EL (cell line): ENCODE data around the gene ARHGAP28.

Experiments
- DNase-seq: peaks from one replicate; pipeline ENCODE4 v3.0.0-alpha.2; 2016

ARHGAP28 gene, protein sequence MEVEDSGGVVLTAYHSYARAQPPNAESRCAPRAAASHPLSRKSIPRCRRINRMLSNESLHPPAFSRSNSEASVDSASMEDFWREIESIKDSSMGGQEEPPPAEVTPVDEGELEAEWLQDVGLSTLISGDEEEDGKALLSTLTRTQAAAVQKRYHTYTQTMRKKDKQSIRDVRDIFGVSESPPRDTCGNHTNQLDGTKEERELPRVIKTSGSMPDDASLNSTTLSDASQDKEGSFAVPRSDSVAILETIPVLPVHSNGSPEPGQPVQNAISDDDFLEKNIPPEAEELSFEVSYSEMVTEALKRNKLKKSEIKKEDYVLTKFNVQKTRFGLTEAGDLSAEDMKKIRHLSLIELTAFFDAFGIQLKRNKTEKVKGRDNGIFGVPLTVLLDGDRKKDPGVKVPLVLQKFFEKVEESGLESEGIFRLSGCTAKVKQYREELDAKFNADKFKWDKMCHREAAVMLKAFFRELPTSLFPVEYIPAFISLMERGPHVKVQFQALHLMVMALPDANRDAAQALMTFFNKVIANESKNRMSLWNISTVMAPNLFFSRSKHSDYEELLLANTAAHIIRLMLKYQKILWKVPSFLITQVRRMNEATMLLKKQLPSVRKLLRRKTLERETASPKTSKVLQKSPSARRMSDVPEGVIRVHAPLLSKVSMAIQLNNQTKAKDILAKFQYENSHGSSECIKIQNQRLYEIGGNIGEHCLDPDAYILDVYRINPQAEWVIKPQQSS

DNA sequence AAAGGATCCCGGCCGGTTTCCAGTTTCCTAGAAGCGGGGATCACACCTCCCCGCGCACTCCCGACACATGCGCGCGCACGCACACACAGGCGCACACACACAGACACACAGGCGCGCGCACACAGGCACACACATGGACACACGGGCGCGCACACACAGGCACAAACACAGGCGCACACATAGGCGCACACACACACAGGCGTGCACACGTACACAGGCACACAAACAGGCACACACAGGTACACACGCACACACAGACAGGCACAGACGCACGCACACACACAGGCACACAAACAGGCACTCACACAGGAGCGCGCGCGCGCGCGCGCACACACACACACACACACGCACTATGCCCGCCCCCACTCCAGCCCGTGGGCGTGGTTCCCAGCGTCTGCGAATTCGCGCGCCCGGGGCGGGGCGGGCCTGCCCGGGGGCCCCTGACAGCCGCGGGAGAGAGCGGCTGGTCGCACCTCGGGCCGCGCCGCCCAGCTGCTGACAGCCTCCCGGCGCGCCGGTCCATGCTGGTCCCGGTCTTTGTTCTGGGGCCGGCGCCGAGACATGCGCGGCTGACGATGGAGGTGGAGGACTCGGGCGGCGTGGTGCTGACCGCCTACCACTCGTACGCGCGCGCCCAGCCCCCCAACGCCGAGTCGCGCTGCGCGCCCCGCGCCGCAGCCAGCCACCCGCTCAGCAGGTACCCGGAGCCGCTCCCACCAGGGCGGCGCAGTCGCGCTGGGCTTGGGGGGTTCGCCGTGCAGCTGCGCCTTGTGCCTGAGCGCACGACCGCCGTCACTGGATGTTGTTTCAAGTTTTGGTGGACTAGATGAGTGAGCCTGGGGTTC lies at the start of gene ARHGAP28:
TSS of gene ARHGAP28 (plus strand) at position 470 of the 845 bp plus-strand sequence. CDS start at position 576, 106 bp downstream.
- peak; percentile 92 for DNase-seq

DNA sequence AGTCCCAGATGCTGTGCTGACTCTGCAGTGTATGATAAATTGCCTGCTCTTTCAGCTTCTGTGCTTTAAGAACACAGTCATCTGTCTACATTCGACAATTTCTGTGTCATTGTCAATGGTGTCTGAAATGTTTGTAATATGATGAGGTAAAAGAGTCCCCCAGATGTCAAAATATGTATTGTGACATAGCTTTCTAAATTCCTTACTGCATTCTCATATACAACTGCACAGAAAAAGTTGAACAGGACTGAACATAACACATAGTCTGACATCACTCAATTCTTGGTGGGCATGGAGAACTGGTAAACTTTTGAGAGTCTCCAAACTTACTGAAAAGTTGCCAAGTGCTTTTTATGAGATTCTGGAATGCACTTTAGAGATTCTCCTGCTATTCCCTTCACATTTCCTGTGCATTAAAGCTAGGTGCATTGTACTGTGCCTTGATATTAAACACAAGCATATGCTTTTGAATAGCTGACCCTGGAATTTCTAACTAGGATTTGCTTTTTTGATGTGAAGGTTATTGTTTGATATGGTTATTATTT lies 48.1 kb upstream of the ARHGAP28 start:
- DNase-seq = peak; percentile 9

DNA sequence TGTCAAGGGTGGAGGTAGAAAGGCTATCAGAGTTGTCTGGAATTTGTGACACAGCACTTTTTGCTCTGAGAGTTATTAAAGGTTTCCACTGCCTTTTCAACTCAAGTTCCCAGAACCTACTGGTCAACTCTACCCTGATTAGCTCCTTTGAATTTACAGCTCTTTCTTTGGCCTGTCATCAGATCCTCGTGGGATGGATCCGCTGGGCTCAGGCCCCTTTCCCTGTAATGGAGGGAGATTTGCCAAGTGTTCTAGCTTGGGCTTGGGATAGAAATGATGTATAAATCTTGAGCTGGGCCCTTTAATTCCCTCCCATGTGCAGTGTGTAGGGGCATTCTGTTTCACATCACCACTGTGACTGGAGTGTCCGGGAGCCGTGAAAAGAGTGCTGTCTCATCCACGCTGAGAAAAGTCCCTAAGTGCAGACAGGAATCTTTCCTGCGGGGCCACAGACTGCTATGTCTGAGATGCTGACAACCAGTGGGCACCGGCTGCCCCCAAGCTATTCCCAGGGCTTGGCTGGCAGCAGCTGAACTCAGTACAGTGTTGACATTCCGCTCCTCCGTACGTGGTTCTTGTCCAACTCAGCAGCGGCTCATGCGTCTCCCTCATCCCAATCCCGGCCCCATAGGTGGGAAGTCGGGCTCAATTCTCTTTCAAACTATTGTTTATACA lies 46.9 kb upstream of the ARHGAP28 start:
- DNase-seq = no peak

DNA sequence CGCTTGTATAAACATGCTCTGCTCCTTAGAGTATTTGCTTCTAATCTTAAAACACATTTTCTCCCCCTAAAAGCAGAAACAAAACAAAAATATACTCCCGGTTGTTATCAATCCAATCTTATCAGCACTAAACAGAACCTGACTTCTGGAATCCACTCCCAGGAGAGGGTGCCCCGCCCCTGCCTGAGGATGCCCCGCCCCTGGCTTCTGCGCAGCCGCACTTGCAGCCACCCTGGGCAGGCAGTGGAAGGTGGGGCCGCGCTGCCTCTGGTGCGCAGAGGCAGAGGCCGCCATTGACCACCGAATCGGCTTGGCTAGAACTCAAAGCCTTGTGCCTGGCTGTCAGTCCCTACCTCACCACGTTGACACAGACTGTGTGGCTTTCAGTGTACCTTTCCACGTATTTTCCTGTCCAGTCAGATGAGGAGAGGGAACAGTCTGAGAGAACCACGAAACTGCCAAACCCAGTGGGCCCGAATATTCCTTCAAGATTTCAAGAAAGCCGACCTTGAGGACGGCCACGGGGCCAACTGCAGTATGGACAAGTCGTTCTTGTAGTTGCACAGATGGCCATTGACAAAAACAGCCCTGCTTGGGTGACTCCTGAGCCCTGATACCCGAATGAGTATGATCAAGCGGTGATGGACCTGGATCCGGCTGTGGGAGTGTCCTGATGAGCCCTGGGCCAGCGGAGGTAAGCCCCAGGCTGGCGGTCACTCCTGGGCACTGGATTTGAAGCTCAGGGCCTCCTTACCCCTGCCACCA lies 46.2 kb upstream of the ARHGAP28 start:
- no peak for DNase-seq

DNA sequence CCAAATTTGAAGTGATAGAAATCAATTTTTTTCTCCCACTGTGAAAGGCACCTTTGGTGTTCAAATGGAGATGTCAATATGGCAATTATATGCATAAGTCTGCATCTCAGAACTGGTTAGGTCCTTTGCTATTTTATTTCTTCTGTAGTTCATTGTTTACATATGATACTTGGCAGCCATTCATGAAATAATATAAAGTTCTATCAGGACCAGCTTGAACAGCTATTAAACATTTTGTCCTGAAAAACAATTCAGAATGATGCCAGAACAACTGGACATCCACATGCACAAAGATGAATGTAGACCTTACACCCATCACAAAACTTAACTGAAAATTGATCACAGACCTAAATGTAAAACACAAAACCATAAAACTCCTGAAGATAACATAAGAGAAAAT lies 41.8 kb upstream of the ARHGAP28 start:
- no peak for DNase-seq

DNA sequence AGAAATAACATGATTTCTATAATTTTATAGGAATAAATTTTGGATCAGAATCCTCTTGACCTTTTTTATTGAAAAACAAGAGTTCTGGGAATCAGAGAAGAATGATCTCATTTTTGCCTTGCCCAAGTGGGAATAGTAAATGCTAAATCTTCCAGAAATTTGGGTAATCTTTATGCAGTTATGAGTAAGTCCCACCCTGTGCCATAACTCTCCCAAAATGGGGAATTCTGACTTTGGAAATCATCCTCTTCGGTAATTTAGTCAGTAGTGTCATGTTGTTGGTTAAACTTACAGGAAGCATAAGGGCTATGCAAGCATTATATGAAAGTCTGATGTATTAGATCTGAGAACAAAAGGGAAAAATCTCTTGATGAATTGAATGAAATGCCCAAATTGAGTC lies 20.6 kb upstream of the ARHGAP28 start:
- no peak for DNase-seq

DNA sequence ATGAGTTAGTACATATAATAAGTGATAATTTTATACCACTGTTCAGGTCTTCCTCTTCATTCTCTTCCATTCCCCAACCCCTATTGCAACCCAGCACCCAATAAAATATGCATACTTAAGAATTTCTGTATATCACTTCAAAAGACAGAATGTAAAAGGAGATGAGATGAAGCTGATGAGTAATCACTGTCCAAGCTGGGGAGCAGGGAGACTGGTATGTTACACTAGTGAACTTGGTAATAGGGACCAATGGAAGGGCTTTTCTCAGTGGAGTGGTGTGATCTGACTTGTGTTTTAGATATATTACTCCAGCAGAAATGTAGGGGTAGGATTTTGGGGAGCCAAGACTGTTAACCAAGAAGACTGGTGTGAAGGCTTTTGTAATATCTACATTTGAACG lies 18.0 kb upstream of the ARHGAP28 start:
- DNase-seq = no peak

DNA sequence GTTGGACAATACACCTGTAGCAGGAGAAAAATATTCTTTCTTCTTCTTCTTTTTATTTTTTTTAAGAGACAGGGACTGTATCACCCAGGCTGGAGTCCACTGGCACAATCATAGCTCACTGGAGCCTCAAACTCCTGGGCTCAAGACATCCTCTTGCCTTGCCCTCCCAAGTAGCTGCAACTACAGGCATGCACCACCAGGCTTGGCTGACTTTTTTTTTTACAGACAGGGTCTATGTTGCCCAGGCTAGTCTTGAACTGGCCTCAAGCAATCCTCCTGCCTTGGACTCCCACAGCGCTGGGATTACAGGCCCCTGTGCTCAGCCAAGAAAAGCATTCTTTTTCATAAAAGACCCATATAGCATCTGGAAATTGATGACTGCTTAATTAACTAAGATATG lies 17.1 kb upstream of the ARHGAP28 start:
- no peak for DNase-seq

DNA sequence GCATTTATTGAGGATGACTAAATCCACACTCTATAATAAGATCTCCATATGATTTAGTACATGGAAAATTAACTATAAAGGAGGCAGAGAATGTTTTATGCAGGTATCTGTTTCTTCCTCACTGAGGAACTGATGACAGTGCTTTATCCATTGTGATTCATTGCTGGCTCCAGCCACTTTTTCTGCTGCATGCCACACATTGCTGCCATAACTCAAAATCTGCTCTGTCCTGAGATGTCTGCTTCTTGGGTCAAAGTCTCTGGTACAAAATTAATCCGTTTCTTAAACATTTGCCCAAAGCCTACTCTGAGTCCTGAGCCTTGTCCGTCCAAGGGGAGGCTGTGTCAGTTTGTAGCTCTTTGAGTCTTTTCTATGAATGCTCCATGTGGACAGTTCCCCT lies 15.5 kb upstream of the ARHGAP28 start:
- DNase-seq = no peak

DNA sequence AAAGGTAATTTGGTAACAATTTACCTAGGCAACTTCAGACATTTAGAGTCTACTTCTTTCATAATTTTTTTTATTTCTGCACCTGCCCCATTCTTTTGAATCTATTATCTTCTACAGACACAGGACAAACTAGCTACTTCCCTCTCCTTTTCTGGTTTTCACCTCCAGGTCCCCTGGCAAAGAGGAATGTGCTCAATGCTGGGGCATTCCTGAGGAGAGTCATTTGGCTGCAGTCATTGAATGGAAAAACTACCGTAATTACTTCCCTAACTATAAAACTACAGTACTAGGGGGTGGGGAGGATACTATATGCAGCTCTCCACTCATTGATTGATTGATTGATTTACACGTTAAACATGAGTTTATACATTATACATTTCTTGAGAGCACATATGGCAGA lies 11.2 kb upstream of the ARHGAP28 start:
- no peak for DNase-seq

DNA sequence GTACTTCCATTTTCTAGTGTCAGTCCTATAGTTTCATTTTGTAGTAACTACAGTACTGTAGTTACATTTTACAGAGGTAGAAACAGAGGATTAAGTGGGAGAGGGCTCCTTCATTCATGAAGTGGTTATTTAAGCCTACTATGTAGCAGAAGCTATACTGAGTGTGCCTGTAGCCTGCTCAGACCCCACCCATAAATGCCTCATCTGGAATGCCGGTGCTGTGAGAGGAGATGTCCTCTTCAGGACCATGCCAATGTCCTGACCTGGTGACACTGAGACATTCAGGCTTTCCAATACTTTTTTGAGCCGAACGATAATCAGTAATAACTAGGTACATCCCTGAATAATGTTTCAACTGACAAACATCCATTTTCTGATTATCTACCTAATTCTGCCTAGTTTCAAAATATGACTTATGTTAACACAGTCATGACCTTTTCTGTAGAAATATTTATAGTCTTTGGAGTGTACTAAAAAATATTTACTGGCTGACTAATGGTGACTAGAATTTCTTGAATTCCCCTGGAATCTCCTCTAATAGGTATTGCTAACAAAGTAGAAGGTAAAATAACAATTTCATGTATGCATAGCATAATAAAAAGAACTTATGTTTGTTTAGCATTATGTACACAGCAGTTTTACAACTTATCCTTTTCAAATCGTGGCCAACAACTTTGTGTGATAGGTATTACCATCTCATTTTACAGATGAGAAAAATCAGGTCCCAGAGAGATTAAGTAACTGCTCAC lies 10.2 kb upstream of the ARHGAP28 start:
- DNase-seq = peak; percentile 30

DNA sequence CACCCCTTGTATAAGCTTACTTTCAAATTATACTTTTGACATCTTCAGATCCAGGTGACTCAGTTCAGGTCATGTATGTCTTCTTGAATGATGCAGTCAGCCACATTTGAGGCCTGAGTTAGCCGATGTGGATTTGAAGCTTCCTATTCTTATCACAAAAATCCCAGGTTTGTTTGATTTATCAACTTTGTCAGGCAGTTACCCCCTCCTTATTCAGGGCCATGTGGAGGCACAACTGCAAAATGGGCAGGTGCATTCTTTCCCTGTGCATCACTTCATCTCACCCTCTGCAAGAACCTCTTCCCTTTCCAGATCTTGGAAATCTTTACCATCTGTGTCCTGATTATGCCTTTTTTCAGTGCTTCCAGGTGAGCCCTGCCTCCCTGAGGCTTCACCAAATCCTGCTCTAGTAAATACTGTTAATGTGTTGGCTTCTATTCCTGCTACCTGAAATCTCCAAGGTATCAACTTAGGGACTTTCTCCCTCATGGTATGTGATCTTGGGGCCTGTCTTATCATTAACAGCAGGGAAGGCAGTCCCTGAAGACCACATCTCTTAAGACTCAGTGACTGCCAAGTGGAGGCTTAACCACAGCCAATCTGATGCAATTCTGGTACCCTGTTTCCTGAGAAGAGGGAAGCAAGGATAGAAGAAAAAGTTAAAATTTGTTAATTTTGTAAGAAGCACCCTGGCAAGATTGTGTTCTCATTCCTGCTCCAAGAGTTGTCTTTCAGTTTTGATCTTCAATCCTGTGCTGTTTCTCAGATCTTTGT lies 9.4 kb upstream of the ARHGAP28 start:
- DNase-seq = no peak

DNA sequence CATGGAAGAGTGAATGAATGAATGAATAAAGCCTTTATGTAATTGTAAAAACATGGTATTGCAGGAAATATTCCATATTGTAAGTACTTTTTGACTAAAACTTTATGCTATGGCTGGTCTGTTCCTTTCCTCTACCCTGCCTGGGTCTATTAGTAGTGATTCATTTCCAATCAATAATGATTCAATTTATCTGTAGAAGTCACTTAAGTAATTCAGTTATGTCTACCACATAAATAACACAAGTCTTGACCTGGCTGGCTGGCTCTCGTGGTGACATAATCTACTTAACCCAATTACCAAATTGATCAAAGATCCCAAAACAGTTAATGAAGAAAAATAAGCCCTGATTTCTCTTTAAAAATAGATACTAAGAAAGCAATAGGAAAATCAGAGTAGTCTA lies 7.8 kb upstream of the ARHGAP28 start:
- no peak for DNase-seq

DNA sequence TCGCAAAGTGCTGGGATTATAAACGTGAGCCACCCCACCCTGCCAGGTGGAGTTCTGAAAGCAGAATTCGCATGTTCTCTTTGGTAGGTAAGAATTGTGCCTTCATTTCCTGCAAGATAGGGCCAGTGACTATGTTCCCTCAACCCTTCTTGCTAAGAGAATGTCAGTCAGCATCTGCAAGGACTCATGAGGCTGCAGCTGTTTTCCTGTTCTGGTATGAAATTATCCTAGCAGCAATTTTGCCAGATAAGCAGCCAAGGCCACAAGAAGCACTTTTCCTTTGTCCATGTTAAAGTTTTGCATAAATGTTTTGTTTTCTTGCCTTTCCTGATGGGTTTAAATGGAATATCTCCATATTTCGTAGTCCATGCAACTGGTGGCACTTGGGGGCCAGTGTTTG lies 6.8 kb upstream of the ARHGAP28 start:
- DNase-seq = no peak

DNA sequence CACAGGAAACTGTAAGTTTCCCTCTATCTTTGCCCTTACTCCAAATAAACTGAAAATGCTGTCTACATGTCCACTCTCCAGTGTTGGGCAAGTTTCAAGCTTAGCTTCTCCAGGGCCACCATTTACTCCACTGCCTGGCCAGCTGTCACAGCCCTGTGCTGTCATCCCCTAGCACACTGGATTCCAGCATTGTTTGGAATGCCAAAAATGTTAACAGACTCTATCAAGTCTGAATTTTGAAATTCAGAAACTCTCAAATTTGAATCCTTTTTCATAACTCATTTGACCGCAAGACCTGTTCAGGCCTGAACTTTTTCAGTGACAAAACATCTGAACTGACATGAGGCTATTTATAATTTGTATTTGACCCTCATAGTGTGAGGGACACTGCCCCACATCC lies 5.2 kb upstream of the ARHGAP28 start:
- DNase-seq = no peak

DNA sequence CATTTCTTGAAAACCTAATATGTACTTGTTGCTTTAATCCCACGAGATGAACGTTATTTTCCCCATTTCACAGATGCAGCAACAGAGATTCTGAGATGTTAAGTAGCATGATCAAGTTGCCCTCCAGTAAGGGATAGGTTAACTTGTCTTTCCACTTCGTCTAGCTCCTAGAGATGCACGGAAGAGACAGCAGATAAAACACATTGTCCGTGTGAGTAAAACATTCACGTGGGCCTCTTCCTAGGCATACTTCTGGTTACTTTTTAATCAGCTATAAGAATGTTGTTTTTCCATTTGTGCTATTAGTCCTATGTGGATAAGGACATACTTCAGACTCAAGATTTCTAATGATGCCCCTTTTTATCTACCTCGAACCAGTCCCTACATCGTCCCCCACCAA lies 1.2 kb upstream of the ARHGAP28 start:
- no peak for DNase-seq

DNA sequence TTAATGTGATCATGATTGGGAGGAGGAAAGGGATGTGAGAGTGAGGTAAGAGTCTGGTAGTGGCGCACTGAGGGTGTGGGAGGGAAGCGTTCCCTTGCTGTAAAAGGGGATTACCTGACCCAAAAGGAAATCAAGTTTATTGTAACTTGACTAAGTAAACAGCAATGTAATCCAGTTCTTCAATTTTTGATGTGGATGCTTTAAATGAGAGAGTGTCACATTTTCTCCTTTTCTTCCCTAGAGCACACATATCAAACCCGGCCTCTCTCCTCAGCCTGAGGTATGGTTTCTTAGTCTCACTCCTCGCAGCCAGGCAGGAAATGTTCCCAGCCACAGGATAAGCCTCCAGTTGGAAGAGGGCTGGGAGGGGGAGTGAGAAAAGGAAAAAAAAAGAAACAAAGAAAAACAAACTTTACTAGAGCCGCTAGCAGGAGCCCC lies 688 bp upstream of the ARHGAP28 start:
- DNase-seq = no peak

DNA sequence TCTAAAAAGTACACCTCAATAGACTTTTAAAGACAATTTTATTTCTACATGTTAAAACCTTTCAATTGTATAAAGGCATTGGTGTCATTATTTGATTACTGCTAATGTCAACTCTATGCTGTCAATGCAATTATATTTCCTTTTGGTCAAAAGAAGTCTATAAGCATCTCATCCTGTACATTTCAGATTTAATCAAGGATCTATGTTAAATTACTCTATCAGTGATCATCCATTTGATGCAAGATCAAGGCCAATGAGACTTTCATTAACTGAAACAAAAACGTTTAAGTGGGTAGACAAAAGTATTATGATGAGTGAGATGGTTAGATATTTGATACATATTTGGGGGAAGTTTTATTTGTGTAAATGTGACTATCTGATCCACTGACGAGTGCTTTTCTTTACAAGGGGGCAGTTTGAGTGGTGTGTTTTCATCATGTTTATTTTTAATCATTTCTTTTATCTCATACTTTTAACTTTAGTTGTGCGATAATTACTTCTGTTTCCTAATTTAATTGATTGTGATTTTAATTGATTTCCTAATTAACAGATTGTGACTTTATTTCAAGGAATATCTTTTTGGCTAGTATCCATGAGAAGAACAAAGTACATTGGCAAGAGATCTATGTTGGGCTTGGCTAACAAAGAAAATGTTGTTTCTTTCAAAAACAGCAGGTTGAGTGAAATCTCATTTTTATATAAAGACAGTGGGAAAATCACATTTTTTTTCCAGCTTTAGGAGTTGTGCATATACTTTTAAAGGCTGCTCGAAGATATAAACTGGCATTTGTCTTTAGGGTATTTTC lies 1.1 kb downstream of the ARHGAP28 start:
- no peak for DNase-seq

DNA sequence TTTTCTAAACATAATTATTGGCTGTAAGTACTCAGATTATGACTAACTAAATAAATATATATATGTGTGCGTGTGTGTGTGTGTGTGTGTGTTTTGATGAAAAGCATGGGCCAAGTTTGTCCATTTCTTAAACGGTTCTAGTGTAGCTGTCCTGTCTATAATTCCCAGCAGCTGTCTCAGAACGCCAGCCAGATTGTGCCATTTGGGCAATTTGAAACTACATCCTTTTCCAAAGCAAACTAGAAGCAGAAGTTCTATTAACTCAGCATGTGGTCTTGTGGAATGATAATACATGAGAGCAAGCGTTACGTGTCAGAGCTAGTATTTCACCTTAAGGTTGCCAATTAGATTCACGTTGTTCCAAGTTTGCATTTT lies 1.7 kb downstream of the ARHGAP28 start:
- DNase-seq = peak; percentile 66
